SK-N-SH treated with all-trans-retinoic acid at 6 μM for 48 hours (cell line): ENCODE data around the gene ZNF148.
"Not testable (repeated sequence)": the region's sequence is repeated elsewhere in the genome, so short reads cannot be mapped to it uniquely, and the experiment has no call there.

Experiments used
- PATZ1 ChIP-seq: fragments of 250-450 bp; sonication (Bioruptor Pico); IDR thresholded peaks from 2 replicates; pipeline ENCODE4 v1.8.0; 2020; ENCODE audit warnings: mild to moderate bottlenecking, moderate library complexity, borderline replicate concordance
- ZC3H10 ChIP-seq: fragments of 250-450 bp; sonication (Bioruptor Pico); IDR thresholded peaks from 2 replicates; pipeline ENCODE4 v1.5.1; 2021; ENCODE audit warnings: mild to moderate bottlenecking, moderate library complexity

GRCh38 chr3:125343367-125343766 is 31.8 kb downstream of the ZNF148 start:
- TF ChIP-seq ZC3H10 (CRISPR knock-in tag); PATZ1: not testable (repeated sequence)
